Measurements from ENCODE around the gene MAPKAP1. TPM values are rescaled to one million over a fixed set of nuclear protein-coding genes. Genes with fewer than 3 reads are reported as not detected.

The MAPKAP1 gene
- total RNA-seq, 1 donor from 2014 or later = 81.9 TPM

DNA sequence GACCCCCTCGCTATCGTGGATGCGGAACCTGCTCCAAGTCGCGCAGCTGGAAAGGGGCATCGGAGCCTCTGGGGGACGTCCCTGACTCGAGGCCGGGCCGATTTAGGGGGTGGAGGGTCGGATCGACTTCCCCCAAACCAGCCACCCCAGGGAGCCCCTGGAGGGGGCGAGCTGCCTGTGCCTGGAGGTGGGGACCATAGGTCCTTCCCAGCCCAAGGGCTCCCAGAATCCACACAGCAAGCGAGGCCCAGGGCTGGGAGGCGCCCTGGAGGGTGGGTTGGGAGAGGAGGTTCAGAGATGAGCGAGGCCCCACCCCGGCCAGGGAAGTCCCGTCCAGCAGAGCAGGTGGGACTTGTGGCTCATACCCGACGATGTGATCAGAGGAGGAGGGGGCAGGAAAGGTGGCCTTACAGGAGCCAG lies 297.8 kb downstream of the MAPKAP1 start:
- Histone ChIP-seq H3K36me3 (ENCODE audit: control insufficient read depth, insufficient read depth, low read length) (no peaks in the 10 kb centered on the region), H3K27me3 (ENCODE audit: control insufficient read depth, insufficient read depth, low read length) (no peaks in the 10 kb centered on the region), H3K4me3 (ENCODE audit: low read depth, low read length) (no peak overlapping the region)
- TF ChIP-seq, protein P1, sequence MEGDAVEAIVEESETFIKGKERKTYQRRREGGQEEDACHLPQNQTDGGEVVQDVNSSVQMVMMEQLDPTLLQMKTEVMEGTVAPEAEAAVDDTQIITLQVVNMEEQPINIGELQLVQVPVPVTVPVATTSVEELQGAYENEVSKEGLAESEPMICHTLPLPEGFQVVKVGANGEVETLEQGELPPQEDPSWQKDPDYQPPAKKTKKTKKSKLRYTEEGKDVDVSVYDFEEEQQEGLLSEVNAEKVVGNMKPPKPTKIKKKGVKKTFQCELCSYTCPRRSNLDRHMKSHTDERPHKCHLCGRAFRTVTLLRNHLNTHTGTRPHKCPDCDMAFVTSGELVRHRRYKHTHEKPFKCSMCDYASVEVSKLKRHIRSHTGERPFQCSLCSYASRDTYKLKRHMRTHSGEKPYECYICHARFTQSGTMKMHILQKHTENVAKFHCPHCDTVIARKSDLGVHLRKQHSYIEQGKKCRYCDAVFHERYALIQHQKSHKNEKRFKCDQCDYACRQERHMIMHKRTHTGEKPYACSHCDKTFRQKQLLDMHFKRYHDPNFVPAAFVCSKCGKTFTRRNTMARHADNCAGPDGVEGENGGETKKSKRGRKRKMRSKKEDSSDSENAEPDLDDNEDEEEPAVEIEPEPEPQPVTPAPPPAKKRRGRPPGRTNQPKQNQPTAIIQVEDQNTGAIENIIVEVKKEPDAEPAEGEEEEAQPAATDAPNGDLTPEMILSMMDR (IDR thresholded peaks at IDR 0.05; ENCODE audit: insufficient read depth, low read length, severe bottlenecking) = no peak
- DNase-seq (ENCODE audit: low read depth) = no peak
- FAIRE-seq = no peak

DNA sequence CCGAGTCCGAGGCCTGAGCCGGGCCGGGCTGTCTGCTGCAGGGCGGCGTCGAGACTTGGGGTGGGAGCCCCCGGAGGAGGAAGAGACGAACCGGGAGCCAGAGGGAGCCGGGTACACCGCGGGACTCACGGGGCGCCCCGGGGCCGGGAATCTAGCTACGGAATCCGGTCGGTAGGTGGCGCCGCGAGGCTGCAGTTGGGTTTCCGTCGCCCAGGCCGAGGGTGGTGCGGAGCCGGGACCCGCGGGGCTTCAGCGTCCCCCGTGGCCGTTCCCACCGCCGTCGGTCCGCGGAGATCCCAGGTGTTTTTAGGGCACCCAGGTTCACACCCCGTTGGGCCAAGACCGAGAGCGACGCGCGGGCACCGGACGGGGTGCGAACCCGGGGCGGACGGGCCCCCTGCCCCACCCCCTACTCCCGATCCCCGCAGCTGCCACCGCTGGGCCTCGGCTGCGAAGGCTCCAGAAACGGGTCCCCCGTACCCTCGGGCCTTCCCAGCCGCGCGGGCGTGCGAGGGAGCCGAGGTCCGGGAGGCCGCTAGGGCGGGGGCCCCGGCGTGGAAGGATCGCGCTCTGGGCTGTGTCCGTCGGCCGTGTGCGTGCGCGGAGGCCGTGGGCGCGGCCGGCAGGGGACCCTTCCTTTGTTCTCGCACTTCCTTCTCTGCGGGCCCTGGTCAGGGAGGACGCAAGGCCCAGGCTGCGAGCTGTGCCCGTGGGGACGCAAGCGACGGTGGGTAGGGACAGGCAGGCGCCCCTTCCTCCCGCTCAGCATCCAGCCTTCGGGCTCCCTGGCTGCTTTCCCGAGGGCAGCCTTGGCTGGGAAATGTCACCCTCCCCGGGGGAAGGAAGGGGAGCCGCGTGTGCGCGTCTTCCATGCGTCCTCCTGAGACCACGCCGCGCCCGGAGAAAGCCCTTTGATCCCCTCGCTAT lies 298.8 kb downstream of the MAPKAP1 start:
- Histone ChIP-seq H3K27me3 (ENCODE audit: control insufficient read depth, insufficient read depth, low read length) (no peaks in the 10 kb centered on the region), H3K4me3 (ENCODE audit: low read depth, low read length) (peak overlapping the region; percentile 49), H3K36me3 (ENCODE audit: control insufficient read depth, insufficient read depth, low read length) (no peaks in the 10 kb centered on the region)
- FAIRE-seq (no peak), DNase-seq (ENCODE audit: low read depth) (peak; percentile 11)
- TF ChIP-seq, protein P1 (IDR thresholded peaks at IDR 0.05; ENCODE audit: insufficient read depth, low read length, severe bottlenecking) = peak; percentile 95

DNA sequence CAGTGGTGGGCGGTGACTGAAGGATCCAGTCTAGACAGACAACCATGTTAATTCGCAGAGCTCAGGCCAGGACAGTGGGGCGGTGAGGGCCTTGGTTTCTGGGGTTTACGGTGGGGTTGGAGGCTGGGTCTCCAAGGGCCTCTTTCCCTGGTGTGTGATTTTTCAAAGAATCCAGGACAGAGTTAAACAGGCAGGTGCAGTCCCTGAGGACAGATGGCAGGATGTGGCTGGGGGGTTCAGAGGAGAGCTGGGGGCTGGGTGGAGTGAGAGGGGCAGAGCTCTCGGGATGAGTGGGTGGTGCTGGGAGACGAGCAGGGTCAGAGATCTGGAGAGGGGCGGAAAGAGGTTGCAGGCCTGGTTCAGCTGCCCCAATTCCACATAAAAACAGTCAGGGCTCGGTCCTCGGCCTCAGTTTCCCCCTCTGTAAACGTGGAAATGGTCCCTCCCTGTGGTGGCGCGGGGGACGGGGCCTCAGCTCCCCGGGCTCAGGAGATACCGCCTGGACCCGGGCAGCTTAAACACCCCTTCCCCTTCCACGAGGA lies 299.5 kb downstream of the MAPKAP1 start:
- Histone ChIP-seq H3K36me3 (ENCODE audit: control insufficient read depth, insufficient read depth, low read length) (no peaks in the 10 kb centered on the region), H3K4me3 (ENCODE audit: low read depth, low read length) (peak overlapping the region; percentile 49), H3K27me3 (ENCODE audit: control insufficient read depth, insufficient read depth, low read length) (no peaks in the 10 kb centered on the region)
- TF ChIP-seq, protein P1 (IDR thresholded peaks at IDR 0.05; ENCODE audit: insufficient read depth, low read length, severe bottlenecking) = no peak
- FAIRE-seq (no peak), DNase-seq (ENCODE audit: low read depth) (no peak)

DNA sequence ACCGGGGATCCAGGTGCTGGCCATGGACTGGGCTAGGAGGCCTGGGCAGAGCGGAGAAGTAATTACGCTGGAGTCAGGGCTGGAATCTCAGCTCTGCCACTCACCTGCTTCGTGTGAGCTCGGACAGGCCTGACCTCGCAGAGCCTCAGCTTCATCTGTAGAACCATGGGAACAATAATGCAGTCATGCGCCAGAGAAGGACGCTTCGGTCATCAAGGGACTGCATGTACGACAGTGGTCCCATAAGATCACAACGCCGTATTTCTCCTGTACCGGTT lies 300.3 kb downstream of the MAPKAP1 start:
- DNase-seq (ENCODE audit: low read depth) (no peak), FAIRE-seq (no peak)
- TF ChIP-seq, protein P1 (IDR thresholded peaks at IDR 0.05; ENCODE audit: insufficient read depth, low read length, severe bottlenecking) = no peak
- Histone ChIP-seq H3K4me3 (ENCODE audit: low read depth, low read length) (no peak overlapping the region), H3K27me3 (ENCODE audit: control insufficient read depth, insufficient read depth, low read length) (no peaks in the 10 kb centered on the region), H3K36me3 (ENCODE audit: control insufficient read depth, insufficient read depth, low read length) (no peaks in the 10 kb centered on the region)

DNA sequence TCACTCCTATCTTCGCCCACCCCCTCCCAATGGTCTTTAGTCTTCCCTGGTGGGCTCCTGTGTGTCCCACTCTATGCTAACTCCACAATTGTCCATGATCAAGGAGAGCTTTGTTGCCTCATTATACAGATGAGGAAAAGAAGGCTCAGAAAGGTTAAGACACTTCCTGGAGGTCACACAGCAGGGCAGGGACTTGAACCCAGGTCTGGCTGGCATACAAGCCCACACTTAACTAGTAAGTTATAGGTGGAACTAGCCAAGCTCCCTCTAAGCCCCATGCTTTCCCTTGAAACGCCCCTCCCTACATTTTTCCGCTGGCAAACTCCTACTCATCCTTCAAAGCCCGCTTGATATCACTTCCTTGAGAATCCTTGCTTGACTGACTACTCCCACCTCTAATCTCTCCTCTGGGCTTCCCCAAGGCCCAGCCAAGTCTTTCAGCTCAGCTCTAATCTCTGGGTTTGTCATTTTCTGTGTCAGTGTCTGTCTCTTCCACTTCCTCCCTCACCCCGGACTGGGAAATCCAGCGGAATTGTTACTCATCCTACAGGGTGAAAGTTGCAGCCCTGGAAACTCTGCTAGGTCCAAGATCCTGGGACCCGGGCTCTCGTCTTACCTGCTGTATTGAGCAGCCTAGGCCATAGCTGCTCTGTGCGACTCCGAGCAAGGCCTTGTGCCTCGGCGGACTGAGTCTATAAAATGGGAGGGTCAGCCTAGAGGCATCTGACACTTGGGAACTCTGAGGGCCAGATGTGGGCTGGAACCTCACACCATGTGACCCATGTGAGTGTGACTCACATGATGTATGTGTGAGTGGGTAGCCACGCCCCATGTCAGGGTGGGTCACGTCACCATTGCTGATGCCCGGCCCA lies 300.8 kb downstream of the MAPKAP1 start:
- FAIRE-seq = no peak
- H3K27me3 ChIP-seq (ENCODE audit: control insufficient read depth, insufficient read depth, low read length) = no peaks in the 10 kb centered on the region
- TF ChIP-seq, protein P1 (IDR thresholded peaks at IDR 0.05; ENCODE audit: insufficient read depth, low read length, severe bottlenecking) = no peak
- no peak overlapping the region for H3K4me3 ChIP-seq (ENCODE audit: low read depth, low read length)
- peak; percentile 65 for DNase-seq (ENCODE audit: low read depth)
- no peaks in the 10 kb centered on the region for H3K36me3 ChIP-seq (ENCODE audit: control insufficient read depth, insufficient read depth, low read length)
